Fibroblast of mammary gland (primary cell): ENCODE results near the gene TRPM2.

Experiments
- DNase-seq: peaks from one replicate; pipeline ENCODE4 v3.0.0-alpha.2; 2010; ENCODE audit warnings: low read depth
- H3K4me3 ChIP-seq: 2 replicates; pipeline ENCODE4 v1.5.1; 2011; ENCODE audit warnings: low read depth, mild to moderate bottlenecking, low read length, moderate library complexity; ENCODE audit not compliant: control insufficient read depth
- CTCF ChIP-seq: conservative IDR thresholded peaks from 2 replicates; pipeline ENCODE4 v1.5.1; 2011; ENCODE audit warnings: low read depth, low read length, inconsistent platforms; ENCODE audit not compliant: control insufficient read depth, insufficient read depth

TRPM2 gene

GRCh38 chr21:44350773-44351481, 2.5 kb upstream of the TRPM2 start:
- no peak for DNase-seq
- no peak for TF ChIP-seq CTCF
- no peak overlapping the region for H3K4me3 ChIP-seq

DNA sequence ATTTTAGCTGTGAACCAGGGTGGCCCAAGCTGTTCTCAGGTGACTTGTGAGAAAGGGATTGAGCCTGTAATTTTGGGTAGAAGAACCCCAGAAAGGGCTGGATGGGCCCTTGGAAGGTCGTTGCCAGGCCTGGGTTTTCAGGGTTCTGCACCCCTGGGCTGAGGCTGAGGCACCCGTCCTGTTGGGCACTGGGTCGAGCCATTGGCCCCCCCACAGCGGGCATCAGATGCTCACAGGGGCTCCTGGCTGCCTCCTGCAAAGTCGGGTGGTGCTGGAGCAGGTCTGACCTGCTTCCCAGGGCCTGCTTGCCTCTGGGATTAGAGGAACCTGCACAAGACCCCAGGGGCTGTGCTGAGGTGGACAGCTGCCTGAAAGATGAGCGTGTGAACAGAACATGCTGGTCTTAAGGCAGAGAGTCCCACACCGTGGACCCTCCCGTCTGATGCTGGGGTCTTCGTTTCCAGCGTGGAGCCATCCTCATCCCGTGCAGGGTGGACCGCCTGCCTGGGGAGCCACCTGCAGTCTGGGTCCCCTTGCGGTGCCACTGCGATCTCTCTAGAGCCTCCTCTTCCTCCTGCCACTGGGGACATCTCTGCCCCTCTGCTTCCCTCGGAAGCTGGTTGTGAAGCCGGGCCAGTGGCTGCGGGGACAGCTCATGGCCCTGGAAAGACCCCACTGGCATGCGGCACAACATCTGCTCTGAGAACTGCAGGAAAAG, 1.7 kb upstream of the TRPM2 start:
- TF ChIP-seq CTCF, result no peak
- no peak for DNase-seq
- H3K4me3 ChIP-seq, result no peak overlapping the region

DNA sequence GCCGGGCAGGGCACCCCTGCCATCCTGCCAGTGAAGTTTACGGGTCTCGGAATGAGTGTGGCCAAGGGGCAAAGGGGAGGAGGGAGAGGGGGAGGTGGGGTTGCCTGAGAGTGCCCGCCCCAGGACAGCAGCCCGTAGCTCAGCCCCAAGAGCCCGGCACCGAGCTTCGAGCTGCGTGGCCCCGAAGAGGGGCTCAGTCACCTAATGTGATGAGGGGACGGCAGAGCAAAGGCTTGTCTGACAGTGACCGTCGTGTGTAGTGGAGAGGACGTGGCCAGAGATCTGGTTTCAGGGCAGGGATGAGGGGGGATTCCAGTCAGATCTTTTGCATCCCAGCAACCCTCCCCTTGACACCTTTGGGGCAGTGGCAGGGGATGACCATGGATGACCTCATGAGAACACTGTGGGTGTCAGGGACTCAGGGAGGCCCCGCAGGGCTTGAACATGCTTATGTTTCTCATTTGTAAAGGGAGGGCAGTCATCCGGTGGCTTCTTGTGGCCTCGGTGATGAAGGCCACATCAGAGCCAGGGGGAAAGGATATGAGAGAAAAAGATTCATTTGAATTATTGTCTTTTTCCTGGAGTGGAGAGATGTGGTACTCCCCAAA, 1.1 kb upstream of the TRPM2 start:
- TF ChIP-seq CTCF, result no peak
- no peak for DNase-seq
- no peak overlapping the region for H3K4me3 ChIP-seq

- TF ChIP-seq CTCF, result no peak
- no peak overlapping the region for H3K4me3 ChIP-seq
- no peak for DNase-seq
These were observed 582 bp downstream of the TRPM2 start for GRCh38 chr21:44354001-44354405.

GRCh38 chr21:44354775-44355771, 1.7 kb downstream of the TRPM2 start:
- no peak for DNase-seq
- no peak overlapping the region for H3K4me3 ChIP-seq

More at GRCh38 chr21:44354775-44355771, 1.7 kb downstream of the TRPM2 start:
- TF ChIP-seq CTCF, result no peak
